HCT116 (cell line): ENCODE measurements around the gene APBB2.

Experiments
- TF ChIP-seq, protein P1 (sequence below): IDR thresholded peaks from 2 replicates; pipeline ENCODE4 v1.6.1; 2012; ENCODE audit warnings: low read depth
- TF ChIP-seq, protein P2 (sequence below), 3 experiments: fragments of 200-600 bp in 1 of 3; sonication (generic) in 1 of 3; IDR thresholded peaks in 2 of 3; conservative IDR thresholded peaks in 1 of 3; 2 replicates each; pipeline ENCODE4 v1.5.1; 2012 to 2017; ENCODE audit warnings: low read depth in 2 of 3, low read length in 2 of 3, antibody characterized with exemption in 1 of 3, borderline replicate concordance in 1 of 3, control low read depth in 1 of 3, mild to moderate bottlenecking in 1 of 3, mixed read lengths in 1 of 3, mixed run types in 1 of 3, moderate library complexity in 1 of 3; ENCODE audit not compliant: insufficient read depth in 1 of 3

DNA sequence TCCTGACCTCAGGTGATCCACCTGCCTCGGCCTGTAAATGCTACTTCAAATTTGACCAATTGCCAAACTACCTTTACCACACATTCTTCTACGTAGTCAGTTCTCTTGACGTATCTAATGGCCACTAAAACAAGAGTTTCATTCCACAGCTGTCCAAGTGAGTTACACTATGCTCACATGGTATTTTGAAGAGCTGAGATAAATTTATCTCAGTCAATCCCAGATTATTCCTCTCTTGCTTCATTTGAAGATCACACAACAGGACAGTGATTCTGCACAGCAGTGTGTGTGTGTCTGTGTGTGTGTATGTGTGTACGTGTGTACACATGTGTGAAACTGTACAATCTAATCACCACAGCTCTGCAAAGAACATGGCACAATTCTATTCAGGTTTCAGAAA lies 133.4 kb downstream of the APBB2 start:
- TF ChIP-seq, protein P1, sequence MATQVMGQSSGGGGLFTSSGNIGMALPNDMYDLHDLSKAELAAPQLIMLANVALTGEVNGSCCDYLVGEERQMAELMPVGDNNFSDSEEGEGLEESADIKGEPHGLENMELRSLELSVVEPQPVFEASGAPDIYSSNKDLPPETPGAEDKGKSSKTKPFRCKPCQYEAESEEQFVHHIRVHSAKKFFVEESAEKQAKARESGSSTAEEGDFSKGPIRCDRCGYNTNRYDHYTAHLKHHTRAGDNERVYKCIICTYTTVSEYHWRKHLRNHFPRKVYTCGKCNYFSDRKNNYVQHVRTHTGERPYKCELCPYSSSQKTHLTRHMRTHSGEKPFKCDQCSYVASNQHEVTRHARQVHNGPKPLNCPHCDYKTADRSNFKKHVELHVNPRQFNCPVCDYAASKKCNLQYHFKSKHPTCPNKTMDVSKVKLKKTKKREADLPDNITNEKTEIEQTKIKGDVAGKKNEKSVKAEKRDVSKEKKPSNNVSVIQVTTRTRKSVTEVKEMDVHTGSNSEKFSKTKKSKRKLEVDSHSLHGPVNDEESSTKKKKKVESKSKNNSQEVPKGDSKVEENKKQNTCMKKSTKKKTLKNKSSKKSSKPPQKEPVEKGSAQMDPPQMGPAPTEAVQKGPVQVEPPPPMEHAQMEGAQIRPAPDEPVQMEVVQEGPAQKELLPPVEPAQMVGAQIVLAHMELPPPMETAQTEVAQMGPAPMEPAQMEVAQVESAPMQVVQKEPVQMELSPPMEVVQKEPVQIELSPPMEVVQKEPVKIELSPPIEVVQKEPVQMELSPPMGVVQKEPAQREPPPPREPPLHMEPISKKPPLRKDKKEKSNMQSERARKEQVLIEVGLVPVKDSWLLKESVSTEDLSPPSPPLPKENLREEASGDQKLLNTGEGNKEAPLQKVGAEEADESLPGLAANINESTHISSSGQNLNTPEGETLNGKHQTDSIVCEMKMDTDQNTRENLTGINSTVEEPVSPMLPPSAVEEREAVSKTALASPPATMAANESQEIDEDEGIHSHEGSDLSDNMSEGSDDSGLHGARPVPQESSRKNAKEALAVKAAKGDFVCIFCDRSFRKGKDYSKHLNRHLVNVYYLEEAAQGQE, result no peak
- TF ChIP-seq, protein P2, sequence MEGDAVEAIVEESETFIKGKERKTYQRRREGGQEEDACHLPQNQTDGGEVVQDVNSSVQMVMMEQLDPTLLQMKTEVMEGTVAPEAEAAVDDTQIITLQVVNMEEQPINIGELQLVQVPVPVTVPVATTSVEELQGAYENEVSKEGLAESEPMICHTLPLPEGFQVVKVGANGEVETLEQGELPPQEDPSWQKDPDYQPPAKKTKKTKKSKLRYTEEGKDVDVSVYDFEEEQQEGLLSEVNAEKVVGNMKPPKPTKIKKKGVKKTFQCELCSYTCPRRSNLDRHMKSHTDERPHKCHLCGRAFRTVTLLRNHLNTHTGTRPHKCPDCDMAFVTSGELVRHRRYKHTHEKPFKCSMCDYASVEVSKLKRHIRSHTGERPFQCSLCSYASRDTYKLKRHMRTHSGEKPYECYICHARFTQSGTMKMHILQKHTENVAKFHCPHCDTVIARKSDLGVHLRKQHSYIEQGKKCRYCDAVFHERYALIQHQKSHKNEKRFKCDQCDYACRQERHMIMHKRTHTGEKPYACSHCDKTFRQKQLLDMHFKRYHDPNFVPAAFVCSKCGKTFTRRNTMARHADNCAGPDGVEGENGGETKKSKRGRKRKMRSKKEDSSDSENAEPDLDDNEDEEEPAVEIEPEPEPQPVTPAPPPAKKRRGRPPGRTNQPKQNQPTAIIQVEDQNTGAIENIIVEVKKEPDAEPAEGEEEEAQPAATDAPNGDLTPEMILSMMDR (IDR thresholded peaks at IDR 0.05 in 2 of 3, conservative IDR thresholded peaks at IDR 0.05 in 1 of 3; ENCODE audit: borderline replicate concordance in 1 of 3, insufficient read depth in 1 of 3, low read depth in 2 of 3, low read length in 2 of 3), result no peak
